Raji (cell line): ENCODE data around the gene BRSK1.

ENCODE experiments used
- POLR2A ChIP-seq: IDR thresholded peaks from 2 replicates; pipeline ENCODE4 v1.6.1; 2011; ENCODE audit warnings: low read depth, low read length, control low read depth; ENCODE audit not compliant: insufficient read depth

Gene BRSK1

DNA sequence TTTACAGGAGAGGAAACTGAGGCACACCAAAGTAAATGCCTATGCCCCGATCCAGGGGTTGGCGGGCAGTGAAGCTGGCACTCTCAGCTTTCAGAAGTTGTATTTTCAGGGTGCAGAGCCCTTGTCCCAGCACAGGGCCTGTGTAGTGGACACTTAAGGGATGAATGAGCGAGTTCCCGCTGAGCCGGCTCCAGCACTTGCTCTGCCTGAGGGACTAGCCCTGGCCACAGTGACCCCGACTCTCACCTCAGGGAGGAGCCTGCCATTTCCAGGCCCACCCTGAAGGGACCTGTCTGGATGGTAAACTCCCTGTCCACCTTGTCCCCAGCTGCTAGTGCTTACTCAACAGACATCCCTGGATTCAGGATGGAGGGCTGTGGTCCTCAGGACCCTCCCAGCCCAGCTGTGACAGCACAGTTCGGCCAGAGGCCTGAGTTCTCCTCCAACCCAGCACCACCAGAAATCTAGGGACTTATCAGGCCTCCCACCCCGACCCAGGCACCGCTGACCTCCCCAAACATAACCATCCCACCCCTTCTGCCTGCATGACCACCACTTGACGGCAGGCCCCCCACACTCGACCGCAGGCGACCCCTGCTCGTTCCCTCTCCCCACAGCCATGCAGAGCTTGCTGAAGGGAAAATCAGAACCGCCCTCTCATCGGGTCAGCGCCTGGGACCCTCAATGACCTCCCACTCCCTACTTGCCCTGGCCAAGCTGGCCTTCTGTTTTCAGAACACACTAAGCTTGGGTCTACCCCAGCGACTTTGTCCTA, 33.3 kb upstream of the BRSK1 start:
- no peak for TF ChIP-seq POLR2A

DNA sequence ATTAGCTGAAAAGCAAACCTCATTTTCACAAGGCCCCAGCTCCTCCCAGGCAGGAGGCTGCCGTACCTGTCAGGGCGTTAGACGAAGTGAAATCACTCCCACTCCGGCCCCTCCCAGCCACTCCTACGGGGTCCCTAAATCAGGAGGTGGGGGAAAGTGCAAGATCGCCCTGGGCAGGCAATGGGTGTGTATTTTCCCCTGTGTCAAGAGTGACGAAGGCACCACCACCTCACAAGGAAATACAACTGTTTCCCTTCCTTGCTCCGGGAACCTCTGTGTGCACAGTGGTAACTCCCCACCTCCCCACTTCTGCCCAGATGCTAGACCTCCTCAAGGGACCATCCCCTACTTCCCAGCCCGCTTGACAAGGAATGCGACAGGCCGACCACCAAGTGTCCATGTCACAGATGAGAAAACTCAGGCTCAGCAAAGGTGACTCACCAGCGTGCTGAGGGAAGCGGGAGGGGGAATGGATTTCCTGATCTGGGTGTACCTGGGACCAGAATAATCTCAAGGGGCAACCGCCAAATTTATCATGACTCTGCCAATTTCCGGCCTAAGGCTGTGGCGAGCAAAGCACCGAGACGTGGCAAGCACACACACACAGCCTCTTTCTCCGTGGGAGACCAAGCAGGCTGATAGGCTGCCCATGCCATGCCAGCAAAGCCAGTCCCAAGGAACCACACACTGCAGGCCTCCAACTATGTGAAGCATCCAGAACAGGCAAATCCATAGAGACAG, 32.3 kb upstream of the BRSK1 start:
- TF ChIP-seq POLR2A = no peak

DNA sequence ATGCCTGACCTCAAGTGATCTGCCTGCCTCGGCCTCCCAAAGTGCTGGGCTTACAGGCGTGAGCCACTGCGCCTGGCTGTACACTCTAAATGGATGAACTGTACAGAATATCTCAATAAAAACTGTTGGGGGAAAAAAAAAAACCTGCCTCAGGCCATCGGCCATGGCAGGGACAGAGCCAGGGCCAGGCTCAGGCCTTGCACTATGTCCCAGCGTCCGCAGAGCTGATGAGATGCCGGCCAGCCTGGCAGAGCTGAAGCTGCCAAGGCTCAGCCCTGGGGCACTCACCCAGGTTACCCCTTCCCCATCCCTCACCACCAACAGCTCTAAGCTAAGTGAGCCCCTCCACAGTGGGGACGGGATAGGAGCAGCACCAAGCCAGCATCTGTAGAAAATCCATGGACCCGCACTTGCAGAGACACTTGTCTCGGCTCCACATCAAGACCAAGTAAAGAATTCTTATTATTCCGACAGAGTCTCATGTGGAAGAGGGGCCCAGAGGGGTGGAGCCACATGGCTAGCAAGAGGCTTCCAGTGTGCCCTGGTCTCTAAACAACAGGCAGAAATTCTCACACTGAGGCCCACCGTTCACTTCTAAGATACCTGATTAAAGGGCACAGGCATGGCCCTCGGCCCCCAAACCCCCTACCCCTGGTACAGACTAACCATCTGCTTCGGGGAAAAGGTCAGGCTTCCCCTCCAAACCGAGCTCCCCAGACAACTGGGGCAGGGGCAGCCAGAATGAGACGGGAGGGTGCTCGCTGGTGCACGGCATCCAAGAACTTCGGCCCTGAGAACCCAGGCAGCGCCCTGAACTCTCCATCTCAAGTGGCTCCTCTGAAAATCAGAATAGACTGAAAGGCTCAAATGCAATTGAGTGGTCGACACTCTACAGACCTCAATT, 30.8 kb upstream of the BRSK1 start:
- TF ChIP-seq POLR2A = no peak

DNA sequence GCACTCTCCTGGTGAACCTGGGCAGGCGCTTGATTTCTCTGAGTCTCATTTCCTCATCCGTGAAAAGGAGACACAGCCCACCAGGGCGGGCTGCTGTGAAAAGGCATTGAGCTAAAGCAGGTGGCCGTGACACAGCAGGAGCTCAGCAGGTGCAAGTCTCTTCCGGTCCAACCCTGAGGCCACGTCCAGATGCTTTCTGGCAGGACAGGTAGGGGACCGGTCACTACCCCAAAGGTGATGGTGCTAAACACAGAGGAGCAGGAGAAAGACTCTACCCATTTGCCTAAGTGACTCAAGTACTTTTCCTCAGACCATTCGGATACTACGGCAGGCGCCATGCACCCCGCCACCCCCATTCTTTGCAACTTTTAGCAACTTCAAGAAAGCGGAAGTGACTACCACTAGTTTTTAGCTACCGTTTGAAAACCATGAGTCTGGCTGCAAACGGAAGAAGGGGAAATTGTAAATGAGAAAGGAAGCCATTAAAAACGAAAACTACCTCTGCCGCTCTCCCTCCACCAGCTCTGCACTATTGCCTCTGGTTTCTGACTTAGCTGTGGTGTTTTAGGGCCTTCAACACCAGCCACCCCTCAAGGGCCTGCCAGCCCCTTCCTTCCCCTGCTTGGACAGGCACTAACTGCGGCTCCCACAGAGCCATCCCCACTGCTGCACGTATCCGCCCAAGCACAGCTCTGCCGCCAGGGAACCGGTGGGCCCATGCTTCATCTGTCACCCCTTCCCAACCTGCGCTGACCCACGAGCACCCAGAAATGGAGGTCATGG, 29.8 kb upstream of the BRSK1 start:
- peak; percentile 58 for TF ChIP-seq POLR2A

DNA sequence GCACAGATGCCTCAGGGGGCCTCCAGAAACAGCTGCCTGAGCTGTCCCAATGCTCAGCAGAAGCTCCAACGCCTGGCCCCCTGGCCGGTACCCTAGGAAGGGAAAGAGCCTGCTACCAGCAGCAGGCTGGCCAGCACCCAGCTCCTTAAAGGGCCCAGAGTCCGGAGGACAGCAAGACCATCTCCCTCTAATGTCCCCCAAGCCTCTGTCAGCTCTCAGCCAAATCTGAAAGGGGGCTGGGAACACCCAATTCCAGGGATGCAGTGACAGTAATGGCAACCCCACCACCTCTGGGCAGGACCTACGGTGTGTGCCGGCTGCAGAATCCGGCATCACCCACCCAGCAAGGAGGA, 29.2 kb upstream of the BRSK1 start:
- no peak for TF ChIP-seq POLR2A

DNA sequence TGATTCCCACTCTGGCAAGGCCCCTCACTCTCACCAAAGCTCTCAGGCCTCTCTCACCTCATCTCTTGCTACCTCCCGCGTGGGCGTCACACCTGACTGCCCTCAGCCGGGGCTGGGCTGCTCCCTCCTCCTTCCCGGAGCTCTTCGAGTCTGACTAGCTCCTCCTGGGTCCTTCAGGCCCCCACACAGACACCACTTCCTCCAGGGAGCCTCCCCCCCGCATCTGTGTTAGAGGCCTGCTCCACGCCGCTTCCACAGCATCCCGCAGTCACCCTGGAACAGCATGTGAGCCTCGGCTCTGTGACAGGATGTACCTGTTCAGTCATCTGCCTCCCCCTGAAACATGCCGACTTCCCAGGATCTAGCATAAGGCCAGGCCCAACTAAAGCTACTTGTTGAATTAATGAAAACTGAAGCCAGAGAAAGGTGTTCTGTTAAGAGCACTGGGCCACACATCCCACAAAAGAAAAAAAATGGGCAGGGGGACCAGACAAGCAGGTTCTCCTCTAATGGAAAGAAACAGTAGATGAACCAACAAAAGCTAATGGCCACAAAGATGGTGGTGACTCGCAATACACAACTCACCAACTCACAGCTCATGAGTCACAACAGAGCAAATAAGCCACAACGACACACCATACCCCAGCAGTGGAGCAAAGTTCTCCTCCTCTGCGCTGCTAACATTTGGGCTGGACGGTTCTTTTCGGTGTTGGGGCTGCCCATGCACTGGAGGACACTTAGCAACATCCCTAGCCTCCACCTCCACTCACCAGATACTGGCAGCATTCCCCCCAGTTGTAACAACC, 28.0 kb upstream of the BRSK1 start:
- TF ChIP-seq POLR2A = peak; percentile 73

DNA sequence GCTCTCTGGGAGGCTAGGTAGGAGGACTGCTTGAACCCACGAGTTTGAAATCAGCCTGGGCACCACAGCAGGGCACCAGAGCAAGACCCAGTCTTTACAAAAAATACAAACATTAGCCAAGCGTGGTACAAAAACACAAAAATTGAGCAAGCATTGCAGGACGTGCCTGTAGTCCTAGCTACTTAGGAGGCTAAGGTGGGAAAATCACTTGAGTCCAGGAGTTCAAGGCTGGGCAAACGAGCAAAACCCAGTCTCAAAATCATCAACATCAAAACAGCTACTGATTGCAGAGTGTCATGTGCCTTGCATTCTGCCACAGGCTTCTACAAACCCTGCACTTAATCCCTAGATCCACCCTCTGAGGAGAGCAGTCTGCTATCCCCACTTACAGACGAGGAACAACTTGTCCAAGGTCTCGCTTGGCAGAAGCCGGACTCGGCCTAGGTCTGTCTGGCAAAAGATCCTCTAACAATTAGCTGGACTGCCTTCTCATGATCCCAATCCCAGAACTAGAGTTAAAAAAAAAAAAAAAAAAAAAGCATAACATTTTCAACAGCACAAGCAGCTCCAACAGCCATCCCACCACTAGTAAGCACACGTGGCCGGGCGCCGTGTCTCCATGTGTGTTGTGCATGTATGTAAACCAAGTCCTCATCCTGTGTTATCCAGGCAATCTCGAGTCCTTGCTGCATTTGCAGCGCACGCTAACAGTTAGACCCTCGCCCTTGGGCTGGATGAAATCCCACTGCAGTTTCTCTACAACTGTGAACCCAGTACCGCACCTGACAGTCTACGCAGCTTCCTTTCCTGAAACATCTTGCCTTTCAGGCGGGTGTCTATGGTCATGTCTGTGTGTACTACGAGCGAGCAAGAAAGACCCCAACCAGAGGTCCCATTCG, 27.0 kb upstream of the BRSK1 start:
- TF ChIP-seq POLR2A = peak; percentile 2; the same call in 1 of the 2 replicates

DNA sequence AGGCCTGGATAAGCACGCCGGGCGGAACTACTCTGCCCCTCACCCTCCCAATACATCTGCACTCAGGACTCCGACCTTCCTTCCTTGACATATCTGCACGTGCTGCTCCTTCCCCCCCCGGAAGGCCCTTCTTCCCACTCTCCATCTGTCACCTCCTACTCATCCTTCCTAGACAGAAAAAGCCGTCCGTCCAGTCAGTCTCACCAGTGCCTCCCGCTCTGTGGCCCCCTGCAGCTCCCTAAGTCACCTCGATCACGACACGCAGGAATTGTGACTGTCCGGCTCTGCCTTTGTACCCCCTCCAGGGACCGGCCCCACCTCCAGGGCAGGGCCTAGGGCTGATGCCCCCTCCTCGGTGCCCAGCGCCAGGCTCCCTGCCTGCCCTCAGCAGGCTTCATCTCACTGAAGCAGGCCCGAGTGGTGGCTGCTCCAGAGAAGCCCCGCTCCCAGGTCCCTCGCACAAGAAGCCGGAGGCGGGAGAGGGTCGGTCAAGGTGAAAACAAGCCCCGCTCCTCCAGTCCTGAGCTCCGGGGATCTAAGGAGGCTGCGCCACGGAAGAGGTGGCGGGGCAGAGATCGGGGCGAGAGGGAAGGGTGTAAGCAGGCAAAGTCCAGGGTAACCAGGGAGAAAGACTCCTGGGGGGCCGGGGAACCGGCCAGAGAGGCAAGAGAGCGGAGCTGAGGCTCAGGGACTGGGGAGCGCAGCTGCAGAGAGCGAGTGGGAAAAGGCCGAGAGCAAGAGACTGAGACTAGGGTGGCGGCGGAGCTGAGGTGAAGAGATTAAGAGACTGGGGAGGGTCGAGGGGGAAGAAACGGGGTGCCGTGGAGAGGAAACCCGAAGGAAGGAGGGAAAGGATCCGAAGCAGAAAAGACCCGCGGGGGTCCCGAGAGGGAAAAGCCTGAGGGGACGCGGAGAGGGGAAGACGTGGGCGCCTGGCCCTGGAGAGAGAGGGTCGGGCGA, 26.1 kb upstream of the BRSK1 start:
- no peak; the same call in 1 of the 2 replicates for TF ChIP-seq POLR2A

DNA sequence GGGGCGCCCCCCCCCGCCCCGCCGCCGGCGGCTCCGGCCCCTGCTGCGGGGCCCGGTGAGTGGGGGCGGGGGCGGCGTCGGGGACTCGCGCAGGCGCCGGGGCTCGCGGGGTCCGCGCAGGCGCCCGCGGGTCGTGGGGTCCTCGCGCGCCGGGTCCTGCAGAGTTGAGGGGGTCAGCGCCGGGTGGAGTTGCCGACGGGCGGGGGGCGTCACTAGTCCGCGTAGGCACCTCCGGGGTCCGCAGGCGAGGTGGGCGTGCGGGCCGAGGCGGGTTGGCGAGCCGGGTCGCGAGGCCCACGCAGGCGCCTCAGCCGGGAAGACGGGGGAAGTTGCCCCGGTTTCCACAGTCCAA, 25.3 kb upstream of the BRSK1 start:
- TF ChIP-seq POLR2A = no peak

DNA sequence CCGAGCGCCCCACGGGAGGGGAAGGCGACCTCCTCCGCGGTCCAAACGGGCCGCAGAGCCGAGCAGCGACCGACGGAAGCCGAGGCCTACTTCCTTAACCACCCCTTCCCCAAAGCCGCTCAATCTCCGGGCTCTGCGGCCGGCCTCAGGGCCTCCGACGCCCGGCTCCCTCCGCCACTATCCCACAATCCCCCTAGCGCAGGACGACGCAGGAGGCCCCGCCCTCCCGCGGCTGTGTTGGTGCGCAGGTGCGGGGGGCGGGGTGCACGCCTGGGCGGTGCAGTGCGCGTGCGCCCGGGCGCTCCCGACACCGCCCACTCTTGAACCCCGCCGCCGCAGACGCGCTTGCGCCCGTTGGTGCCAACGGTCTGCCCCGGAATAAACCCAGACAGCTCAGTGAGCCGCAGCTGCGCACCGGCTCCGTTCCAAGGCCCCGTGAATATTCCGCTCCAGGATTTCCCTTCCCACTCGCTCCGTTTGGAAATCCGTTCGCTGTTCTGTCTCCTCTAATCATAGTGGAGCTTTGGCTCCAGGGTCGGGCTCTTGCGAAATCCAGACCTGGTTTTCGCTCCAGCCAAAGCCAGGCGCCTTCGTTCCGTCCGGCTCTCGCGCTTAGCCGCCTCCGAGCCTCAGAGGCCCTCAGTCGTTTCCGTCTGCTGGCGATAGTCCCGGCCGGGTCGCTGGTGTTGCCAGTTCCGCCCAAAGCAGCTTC, 24.8 kb upstream of the BRSK1 start, which contains the start of gene PPP6R1:
PPP6R1 (minus strand) TSS at position 190 of the 712 bp plus-strand sequence. CDS start 11,914 bp downstream, outside the sequence.
- peak; percentile 74 for TF ChIP-seq POLR2A

DNA sequence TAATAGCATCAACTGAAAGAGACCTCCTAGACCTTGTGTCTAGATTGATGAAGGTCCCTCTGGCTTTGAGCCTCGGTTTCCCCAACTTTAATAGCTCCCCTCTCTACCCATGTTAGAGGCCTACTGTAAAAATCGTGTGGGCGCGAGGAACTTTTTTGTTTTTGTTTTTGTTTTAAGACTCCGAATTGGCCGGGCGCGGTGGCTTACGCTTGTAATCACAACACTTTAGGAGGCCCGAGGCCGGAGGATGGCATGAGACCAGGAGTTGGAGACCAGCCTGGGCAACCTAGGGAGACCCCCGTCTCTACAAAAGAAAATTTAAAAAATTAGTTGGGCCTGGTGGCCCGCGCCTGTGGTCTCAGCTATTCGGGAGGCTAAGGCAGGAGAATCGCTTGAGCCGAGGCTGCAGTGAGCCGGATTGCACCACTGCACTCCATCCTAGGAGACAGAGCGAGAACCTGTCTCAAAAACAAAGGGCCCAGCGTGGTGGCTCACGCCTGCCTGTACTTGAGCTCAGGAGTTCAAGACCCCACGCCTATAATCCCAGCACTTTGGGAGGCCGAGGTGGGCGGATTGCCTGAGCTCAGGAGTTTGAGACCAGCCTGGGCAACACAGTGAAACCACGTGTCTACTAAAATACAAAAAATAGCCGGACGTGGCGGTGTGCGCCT, 24.1 kb upstream of the BRSK1 start:
- peak; percentile 67; the same call in 1 of the 2 replicates for TF ChIP-seq POLR2A
